Brain microvascular endothelial cell (primary cell): ENCODE results near the gene COX5A.
A peak's percentile ranks its signal among the peaks of the same experiment; 100 is the strongest.

Experiments
- DNase-seq: peaks from one replicate; pipeline ENCODE4 v3.0.0-alpha.2; 2020
- H3K27ac ChIP-seq: fragments of 250-450 bp; sonication (Bioruptor Pico); 2 replicates; pipeline ENCODE4 v1.5.1; 2020; ENCODE audit warnings: mild to moderate bottlenecking, moderate library complexity
- H3K27me3 ChIP-seq: fragments of 250-450 bp; sonication (Bioruptor Pico); replicated peaks from 2 replicates; pipeline ENCODE4 v1.5.1; 2020; ENCODE audit warnings: mild to moderate bottlenecking
- H3K36me3 ChIP-seq: fragments of 250-450 bp; sonication (Bioruptor Pico); replicated peaks from 2 replicates; pipeline ENCODE4 v1.5.1; 2020; ENCODE audit warnings: mild to moderate bottlenecking
- H3K4me3 ChIP-seq: 2 replicates; pipeline ENCODE4 v1.5.1; 2011; ENCODE audit warnings: low read depth, mild to moderate bottlenecking, control low read depth, low read length, moderate library complexity
- in situ Hi-C: cut with HindIII; loops from 2 replicates; pipeline ENCODE4 v1.10.0; 2017; ENCODE audit warnings: low sequenced_read_pairs, low pct_ligation_motif_present
- TF ChIP-seq, protein P1 (sequence below): IDR thresholded peaks from 2 replicates; pipeline ENCODE4 v1.5.1; 2011; ENCODE audit warnings: low read depth, mild to moderate bottlenecking, moderate library complexity, low read length, control low read depth, inconsistent platforms; ENCODE audit errors: missing control alignments

The COX5A gene

DNA sequence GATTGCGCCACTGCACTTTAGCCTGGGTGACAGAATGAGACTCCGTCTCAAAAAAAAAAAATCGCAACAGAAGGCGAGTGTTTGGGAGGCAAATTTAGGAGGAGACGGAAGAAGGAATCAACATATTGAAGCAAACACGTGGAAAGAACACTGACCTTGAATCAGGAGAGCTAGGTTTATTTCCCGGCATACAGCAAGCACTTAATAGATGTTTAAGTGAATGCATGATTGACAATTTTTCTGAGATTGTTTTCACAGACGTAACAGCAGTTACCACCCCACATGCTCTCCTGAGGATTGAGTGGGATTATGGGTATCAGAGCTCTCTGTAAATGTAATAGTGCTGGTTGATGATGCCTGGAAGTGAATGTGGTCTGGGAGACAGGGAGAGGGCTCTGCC is 24.3 kb upstream of the COX5A start:
- in situ Hi-C loops: no loop called here

DNA sequence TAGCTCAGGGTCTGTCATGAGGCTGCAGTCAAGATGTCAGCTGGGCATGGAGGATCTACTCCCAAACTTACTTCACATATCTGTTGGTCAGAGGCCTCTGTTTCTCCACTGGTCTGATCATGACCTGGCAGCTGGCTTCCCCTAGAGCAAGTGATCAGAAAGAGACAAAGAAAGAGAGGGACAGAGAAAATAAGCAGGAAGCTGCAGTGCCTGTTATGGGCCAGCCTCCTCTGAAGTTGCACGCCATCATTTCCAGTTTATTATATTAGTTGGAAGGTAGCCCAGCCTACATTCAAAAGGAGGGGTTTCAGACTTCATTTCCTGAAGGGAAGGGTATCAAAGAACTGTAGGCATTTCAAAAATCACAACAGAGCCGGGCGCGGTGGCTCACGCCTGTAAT is 23.7 kb upstream of the COX5A start:
- Histone ChIP-seq H3K27me3 (peaks cover 4% of the 10 kb centered on the region), H3K4me3 (no peak overlapping the region), H3K36me3 (no peaks in the 10 kb centered on the region), H3K27ac (no peak overlapping the region)
- DNase-seq: no peak
- TF ChIP-seq, protein P1, sequence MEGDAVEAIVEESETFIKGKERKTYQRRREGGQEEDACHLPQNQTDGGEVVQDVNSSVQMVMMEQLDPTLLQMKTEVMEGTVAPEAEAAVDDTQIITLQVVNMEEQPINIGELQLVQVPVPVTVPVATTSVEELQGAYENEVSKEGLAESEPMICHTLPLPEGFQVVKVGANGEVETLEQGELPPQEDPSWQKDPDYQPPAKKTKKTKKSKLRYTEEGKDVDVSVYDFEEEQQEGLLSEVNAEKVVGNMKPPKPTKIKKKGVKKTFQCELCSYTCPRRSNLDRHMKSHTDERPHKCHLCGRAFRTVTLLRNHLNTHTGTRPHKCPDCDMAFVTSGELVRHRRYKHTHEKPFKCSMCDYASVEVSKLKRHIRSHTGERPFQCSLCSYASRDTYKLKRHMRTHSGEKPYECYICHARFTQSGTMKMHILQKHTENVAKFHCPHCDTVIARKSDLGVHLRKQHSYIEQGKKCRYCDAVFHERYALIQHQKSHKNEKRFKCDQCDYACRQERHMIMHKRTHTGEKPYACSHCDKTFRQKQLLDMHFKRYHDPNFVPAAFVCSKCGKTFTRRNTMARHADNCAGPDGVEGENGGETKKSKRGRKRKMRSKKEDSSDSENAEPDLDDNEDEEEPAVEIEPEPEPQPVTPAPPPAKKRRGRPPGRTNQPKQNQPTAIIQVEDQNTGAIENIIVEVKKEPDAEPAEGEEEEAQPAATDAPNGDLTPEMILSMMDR: no peak
- in situ Hi-C loops: no loop called here

More for the DNA sequence above, 24.3 kb upstream of the COX5A start:
- TF ChIP-seq, protein P1: no peak
- Histone ChIP-seq H3K36me3 (no peaks in the 10 kb centered on the region), H3K27me3 (peaks cover 4% of the 10 kb centered on the region), H3K4me3 (no peak overlapping the region), H3K27ac (no peak overlapping the region)
- no peak for DNase-seq

DNA sequence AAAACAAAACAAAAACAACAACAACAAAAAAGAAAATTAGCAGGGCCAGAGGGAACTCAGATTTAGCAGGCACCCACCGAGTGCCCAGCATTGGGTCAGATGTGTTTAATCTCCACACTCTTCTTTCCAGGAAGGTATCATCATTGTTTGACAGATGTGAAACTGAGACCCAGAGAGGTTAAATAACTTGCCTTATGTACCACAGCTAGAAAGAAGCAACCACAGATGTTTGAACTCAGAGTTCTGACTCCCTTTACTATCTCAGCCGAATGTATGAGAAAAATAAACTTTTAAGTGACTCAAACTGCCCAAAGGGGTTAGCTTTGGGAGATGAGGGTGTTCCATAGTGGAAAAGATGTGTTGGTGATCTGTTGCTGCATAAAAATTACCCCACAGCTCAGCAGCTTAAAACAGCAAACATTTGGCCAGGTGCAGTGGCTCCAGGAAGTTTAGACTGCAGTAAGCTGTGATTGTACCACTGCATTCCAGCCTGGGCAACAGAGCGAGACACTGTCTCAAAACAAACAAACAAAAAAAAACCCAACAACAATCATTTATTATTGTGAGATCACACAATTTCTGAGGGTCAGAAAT is 23.2 kb upstream of the COX5A start:
- in situ Hi-C loops: no loop called here
- Histone ChIP-seq H3K27me3 (peaks cover 4% of the 10 kb centered on the region), H3K4me3 (no peak overlapping the region), H3K27ac (no peak overlapping the region), H3K36me3 (no peaks in the 10 kb centered on the region)
- TF ChIP-seq, protein P1: no peak
- no peak for DNase-seq

DNA sequence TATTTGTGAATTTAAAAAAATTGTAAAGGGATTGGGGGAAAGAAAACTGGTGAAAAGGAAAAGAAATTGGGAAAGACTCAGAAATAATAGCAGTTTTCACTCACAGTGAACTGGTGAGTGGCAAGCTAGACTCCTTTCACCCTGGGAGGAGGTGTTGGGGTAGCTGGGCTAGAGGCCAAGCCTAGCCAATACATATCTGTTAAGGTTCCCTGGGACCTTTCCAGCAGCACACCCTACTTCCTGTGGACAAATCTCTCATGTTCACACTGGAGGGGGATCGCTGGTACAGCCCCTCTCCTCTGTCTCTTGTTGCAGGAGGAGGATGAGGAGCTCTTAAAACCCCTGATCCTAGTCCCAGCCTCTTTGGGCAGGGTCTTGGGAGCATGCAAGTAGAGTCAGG is 22.4 kb upstream of the COX5A start:
- H3K27me3 ChIP-seq: peaks cover 4% of the 10 kb centered on the region
- H3K4me3 ChIP-seq: no peak overlapping the region
- H3K36me3 ChIP-seq: no peaks in the 10 kb centered on the region
- no peak overlapping the region for H3K27ac ChIP-seq
- TF ChIP-seq, protein P1: no peak
- no peak for DNase-seq
- in situ Hi-C loops: no loop called here

DNA sequence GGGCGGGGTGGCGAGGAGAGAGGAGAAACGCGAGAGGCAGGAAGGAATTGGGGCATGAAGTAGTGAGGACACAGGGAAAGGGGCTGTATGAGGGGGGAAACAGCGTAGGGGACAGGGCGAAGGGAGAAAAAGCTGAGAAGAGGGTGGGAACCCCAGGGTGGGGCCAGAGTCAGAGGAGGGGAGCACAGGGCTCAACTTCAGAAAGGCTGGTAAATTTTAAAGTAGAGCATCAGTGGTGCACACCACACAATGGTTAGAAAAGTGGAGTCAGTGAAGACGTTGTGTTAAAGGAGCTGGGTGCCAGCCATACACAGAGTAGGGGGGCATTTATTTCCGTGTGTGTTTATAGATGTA is 21.7 kb upstream of the COX5A start:
- in situ Hi-C loops: no loop called here
- Histone ChIP-seq H3K36me3 (no peaks in the 10 kb centered on the region), H3K27me3 (peaks cover 4% of the 10 kb centered on the region), H3K27ac (no peak overlapping the region), H3K4me3 (peak overlapping the region; percentile 59)
- DNase-seq: no peak
- TF ChIP-seq, protein P1: no peak
